ENCODE results near the gene SYPL2.

SYPL2 gene

GRCh38 chr1:109482791-109483671 lies 16.7 kb downstream of the SYPL2 start:
- DNase-seq (ENCODE audit: low read depth in 1 of 2, low spot score in 1 of 2), result no peak
- Histone ChIP-seq H3K27me3 (ENCODE audit: insufficient read depth, poor library complexity, severe bottlenecking) (peaks cover 4% of the 10 kb centered on the region), H3K27ac (replicated peaks) (no peak overlapping the region)

GRCh38 chr1:109483672-109484518 lies 17.5 kb downstream of the SYPL2 start, which contains the start of gene ATXN7L2:
Gene ATXN7L2, plus strand, starts transcription at chr1:109483905. Its CDS starts 49 bp downstream, at chr1:109483954.
- DNase-seq (ENCODE audit: low read depth in 1 of 2, low spot score in 1 of 2), result peak; percentile 75 to 89
- Histone ChIP-seq H3K27me3 (ENCODE audit: insufficient read depth, poor library complexity, severe bottlenecking) (peaks cover 4% of the 10 kb centered on the region), H3K27ac (replicated peaks) (peak within 1 kb of the TSS; percentile 99), H3K4me3 (replicated peaks; ENCODE audit: insufficient read depth, low read length) (peak within 1 kb of the TSS; percentile 69)
- 0 out of 2 replicates have a peak, but pooled peaks have one; percentile 3 for TF ChIP-seq SPI1 (IDR thresholded peaks at IDR 0.05; ENCODE audit: borderline replicate concordance, low read depth)
- peak; percentile 81 for TF ChIP-seq REST (IDR thresholded peaks at IDR 0.05; ENCODE audit: insufficient replicate concordance, low read depth)
- TF ChIP-seq GABPA (IDR thresholded peaks at IDR 0.05; ENCODE audit: low read depth), result no peak
- peak; percentile 64 for TF ChIP-seq POLR2AphosphoS5 (IDR thresholded peaks at IDR 0.05; ENCODE audit: low read depth)
- no peak for TF ChIP-seq CTCF (IDR thresholded peaks at IDR 0.05; ENCODE audit: insufficient read depth, low read length)

More at GRCh38 chr1:109482791-109483671, 16.7 kb downstream of the SYPL2 start:
- H3K4me3 ChIP-seq (replicated peaks; ENCODE audit: insufficient read depth, low read length), result peak overlapping the region; percentile 69
- TF ChIP-seq POLR2AphosphoS5 (IDR thresholded peaks at IDR 0.05; ENCODE audit: low read depth), result no peak

GRCh38 chr1:109484519-109484975 lies 18.2 kb downstream of the SYPL2 start:
- no peak for DNase-seq (ENCODE audit: low read depth in 1 of 2, low spot score in 1 of 2)
- H3K27me3 ChIP-seq (ENCODE audit: insufficient read depth, poor library complexity, severe bottlenecking), result peaks cover 4% of the 10 kb centered on the region
- H3K4me3 ChIP-seq (replicated peaks; ENCODE audit: insufficient read depth, low read length), result peak overlapping the region; percentile 66
- TF ChIP-seq POLR2AphosphoS5 (IDR thresholded peaks at IDR 0.05; ENCODE audit: low read depth) (no peak), GABPA (IDR thresholded peaks at IDR 0.05; ENCODE audit: low read depth) (no peak), SPI1 (IDR thresholded peaks at IDR 0.05; ENCODE audit: borderline replicate concordance, low read depth) (no peak)
- H3K27ac ChIP-seq (replicated peaks), result peak overlapping the region; percentile 99

- TF ChIP-seq POLR2AphosphoS5 (IDR thresholded peaks at IDR 0.05; ENCODE audit: low read depth) (no peak), SPI1 (IDR thresholded peaks at IDR 0.05; ENCODE audit: borderline replicate concordance, low read depth) (no peak), CTCF (IDR thresholded peaks at IDR 0.05; ENCODE audit: insufficient read depth, low read length) (no peak)
- Histone ChIP-seq H3K4me3 (replicated peaks; ENCODE audit: insufficient read depth, low read length) (peak overlapping the region; percentile 66), H3K27me3 (ENCODE audit: insufficient read depth, poor library complexity, severe bottlenecking) (peaks cover 4% of the 10 kb centered on the region), H3K27ac (replicated peaks) (no peak overlapping the region)
- no peak for DNase-seq (ENCODE audit: low read depth in 1 of 2, low spot score in 1 of 2)
Observed at GRCh38 chr1:109485001-109485400, 18.7 kb downstream of the SYPL2 start.

- DNase-seq (ENCODE audit: low read depth in 1 of 2, low spot score in 1 of 2), result no peak
- no peaks in the 10 kb centered on the region for H3K27me3 ChIP-seq (ENCODE audit: insufficient read depth, poor library complexity, severe bottlenecking)
- TF ChIP-seq POLR2AphosphoS5 (IDR thresholded peaks at IDR 0.05; ENCODE audit: low read depth) (no peak), SPI1 (IDR thresholded peaks at IDR 0.05; ENCODE audit: borderline replicate concordance, low read depth) (no peak), CTCF (IDR thresholded peaks at IDR 0.05; ENCODE audit: insufficient read depth, low read length) (no peak), REST (IDR thresholded peaks at IDR 0.05; ENCODE audit: insufficient replicate concordance, low read depth) (no peak), GABPA (IDR thresholded peaks at IDR 0.05; ENCODE audit: low read depth) (no peak)
- H3K4me3 ChIP-seq (replicated peaks; ENCODE audit: insufficient read depth, low read length), result no peak overlapping the region
- H3K27ac ChIP-seq (replicated peaks), result no peak overlapping the region
Observed at GRCh38 chr1:109487261-109487660, 20.9 kb downstream of the SYPL2 start.
